HFFc6 (cell line): ENCODE data around the gene THSD1. TPM values are rescaled to one million over a fixed set of nuclear protein-coding genes. Genes with fewer than 3 reads are reported as not detected.
"Not testable (repeated sequence)": the region's sequence is repeated elsewhere in the genome, so short reads cannot be mapped to it uniquely, and the experiment has no call there.

Experiments used
- DNase-seq: peaks from one replicate; pipeline ENCODE4 v3.0.0-alpha.2; 2018
- H3K27ac Mint-ChIP-seq: 2 replicates; pipeline ENCODE4 v1.8.0; 2020; ENCODE audit warnings: mild to moderate bottlenecking, mixed read lengths
- H3K27me3 Mint-ChIP-seq: 2 replicates; pipeline ENCODE4 v1.8.0; 2021; ENCODE audit warnings: mild to moderate bottlenecking, moderate library complexity, mixed read lengths; ENCODE audit not compliant: insufficient read depth
- H3K36me3 Mint-ChIP-seq: 2 replicates; pipeline ENCODE4 v1.8.0; 2021; ENCODE audit warnings: low read depth, mixed read lengths
- H3K4me1 Mint-ChIP-seq: 2 replicates; pipeline ENCODE4 v1.8.0; 2020; ENCODE audit warnings: low read depth, mixed read lengths
- H3K4me3 Mint-ChIP-seq: 2 replicates; pipeline ENCODE4 v1.8.0; 2020; ENCODE audit warnings: mild to moderate bottlenecking, moderate library complexity, mixed read lengths
- H3K9me3 Mint-ChIP-seq: 2 replicates; pipeline ENCODE4 v1.8.0; 2020; ENCODE audit warnings: mild to moderate bottlenecking, mixed read lengths
- total RNA-seq, 6 experiments: library from RNA; stranded (reverse); fragmentation: NEBNext Ultra II Directional; extraction: Animal tissue kit (Norgen Biotek cat#: 25700); gene quantifications; 2 replicates in 1 of 6; 3 replicates in 5 of 6; pipeline ENCODE4 v1.2.3, GENCODE V29; 2021

Gene THSD1
- total RNA-seq, 6 experiments from 2014 or later: 2.6 to 6.1 (median 3.2) TPM

- not testable (repeated sequence) for H3K4me3 Mint-ChIP-seq, H3K4me1 Mint-ChIP-seq, H3K36me3 Mint-ChIP-seq, H3K9me3 Mint-ChIP-seq, H3K27me3 Mint-ChIP-seq, DNase-seq, H3K27ac Mint-ChIP-seq
Observed at GRCh38 chr13:52331844-52332243, 74.1 kb downstream of the THSD1 start.

Other genes with a start within 250 kb of the THSD1 start
- gene NEK3, start 246.6 kb downstream of the THSD1 start, total RNA-seq: 1 to 10 TPM; 5.0 to 9.9 (median 7.8) TPM
- gene VPS36, start 44.5 kb upstream of the THSD1 start, total RNA-seq: 10 to 100 TPM; 16.7 to 24.3 (median 19.9) TPM
- 10 to 100 TPM; 39.5 to 87.9 (median 80.8) TPM for gene CKAP2, start 49.3 kb upstream of the THSD1 start, total RNA-seq
- 1 to 10 TPM; 3.6 to 4.8 (median 4.3) TPM for gene HNRNPA1L2, start 236.3 kb upstream of the THSD1 start, total RNA-seq
- 10 to 100 TPM; 66.0 to 83.5 (median 67.8) TPM for gene SUGT1, start 246.7 kb upstream of the THSD1 start, total RNA-seq